Measurements from ENCODE around the gene CCDC167.

The CCDC167 gene

GRCh38 chr6:37480118-37480736 is 19.5 kb downstream of the CCDC167 start:
- no peak for TF ChIP-seq CTCF (IDR thresholded peaks at IDR 0.05)

GRCh38 chr6:37479266-37479854 is 20.3 kb downstream of the CCDC167 start:
- no peak for TF ChIP-seq CTCF (IDR thresholded peaks at IDR 0.05)

- TF ChIP-seq CTCF (IDR thresholded peaks at IDR 0.05): no peak
Measured at GRCh38 chr6:37478827-37479226, 20.9 kb downstream of the CCDC167 start.

- no peak for TF ChIP-seq CTCF (IDR thresholded peaks at IDR 0.05)
Measured at GRCh38 chr6:37477656-37478435, 21.8 kb downstream of the CCDC167 start.

GRCh38 chr6:37477191-37477590 is 22.5 kb downstream of the CCDC167 start:
- no peak for TF ChIP-seq CTCF (IDR thresholded peaks at IDR 0.05)

- no peak for TF ChIP-seq CTCF (IDR thresholded peaks at IDR 0.05)
Measured at GRCh38 chr6:37474316-37474715, 25.4 kb downstream of the CCDC167 start.

- no peak for TF ChIP-seq CTCF (IDR thresholded peaks at IDR 0.05)
Measured at GRCh38 chr6:37473364-37474095, 26.2 kb downstream of the CCDC167 start.
